ENCODE results near the gene SLC4A1.

DNA sequence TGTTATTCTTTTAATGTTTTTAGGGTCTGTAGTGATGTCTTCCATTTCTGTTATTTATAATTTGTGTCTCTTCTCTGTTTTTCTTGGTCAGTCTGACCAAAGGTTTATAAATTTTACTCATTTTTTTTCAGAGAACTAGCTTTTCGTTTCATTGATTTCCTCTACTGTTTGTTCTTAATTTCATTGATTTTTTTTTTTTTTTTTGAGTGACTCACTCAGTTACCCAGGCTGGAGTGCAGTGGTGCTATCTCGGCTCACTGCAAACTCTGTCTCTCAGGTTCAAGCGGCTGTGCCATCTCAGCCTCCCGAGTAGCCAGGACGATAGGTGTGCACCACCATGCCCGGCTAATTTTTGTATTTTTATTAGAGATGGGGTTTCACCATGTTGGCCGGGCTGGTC lies 35.9 kb downstream of the SLC4A1 start:
- TF ChIP-seq, protein P1, sequence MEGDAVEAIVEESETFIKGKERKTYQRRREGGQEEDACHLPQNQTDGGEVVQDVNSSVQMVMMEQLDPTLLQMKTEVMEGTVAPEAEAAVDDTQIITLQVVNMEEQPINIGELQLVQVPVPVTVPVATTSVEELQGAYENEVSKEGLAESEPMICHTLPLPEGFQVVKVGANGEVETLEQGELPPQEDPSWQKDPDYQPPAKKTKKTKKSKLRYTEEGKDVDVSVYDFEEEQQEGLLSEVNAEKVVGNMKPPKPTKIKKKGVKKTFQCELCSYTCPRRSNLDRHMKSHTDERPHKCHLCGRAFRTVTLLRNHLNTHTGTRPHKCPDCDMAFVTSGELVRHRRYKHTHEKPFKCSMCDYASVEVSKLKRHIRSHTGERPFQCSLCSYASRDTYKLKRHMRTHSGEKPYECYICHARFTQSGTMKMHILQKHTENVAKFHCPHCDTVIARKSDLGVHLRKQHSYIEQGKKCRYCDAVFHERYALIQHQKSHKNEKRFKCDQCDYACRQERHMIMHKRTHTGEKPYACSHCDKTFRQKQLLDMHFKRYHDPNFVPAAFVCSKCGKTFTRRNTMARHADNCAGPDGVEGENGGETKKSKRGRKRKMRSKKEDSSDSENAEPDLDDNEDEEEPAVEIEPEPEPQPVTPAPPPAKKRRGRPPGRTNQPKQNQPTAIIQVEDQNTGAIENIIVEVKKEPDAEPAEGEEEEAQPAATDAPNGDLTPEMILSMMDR (IDR thresholded peaks at IDR 0.05) = no peak
- no peak for TF ChIP-seq POLR2A (IDR thresholded peaks at IDR 0.05)
- TF ChIP-seq EP300 (IDR thresholded peaks at IDR 0.05) = no peak
